NCI-H1417 (cell line): ENCODE data around the gene GRK5.
A peak's percentile ranks its signal among the peaks of the same experiment; 100 is the strongest.

ENCODE experiments used
- DNase-seq, 3 experiments: peaks; one replicate each; lab custom pipeline; 2025; lab: John Stamatoyannopoulos, UW

Gene GRK5

GRCh38 chr10:119444866-119445265 is 237.5 kb downstream of the GRK5 start:
- DNase-seq = no peak

- peak; percentile 49 to 67 (median 52) for DNase-seq
Measured at GRCh38 chr10:119445311-119445934, 238.1 kb downstream of the GRK5 start.

GRCh38 chr10:119445935-119446317 is 238.6 kb downstream of the GRK5 start:
- DNase-seq = no peak

- DNase-seq = no peak
Measured at GRCh38 chr10:119446441-119447277, 239.3 kb downstream of the GRK5 start.

GRCh38 chr10:119447421-119447820 is 240.1 kb downstream of the GRK5 start:
- DNase-seq = no peak

GRCh38 chr10:119447823-119448546 is 240.6 kb downstream of the GRK5 start:
- DNase-seq = no peak

GRCh38 chr10:119448628-119449584 is 241.5 kb downstream of the GRK5 start:
- no peak for DNase-seq

GRCh38 chr10:119449760-119450461 is 242.5 kb downstream of the GRK5 start:
- DNase-seq = peak in 1 of 3 experiments; percentile 55

GRCh38 chr10:119450606-119451299 is 243.4 kb downstream of the GRK5 start:
- DNase-seq = no peak

GRCh38 chr10:119451300-119451896 is 244.0 kb downstream of the GRK5 start:
- DNase-seq = no peak

- DNase-seq = no peak
Measured at GRCh38 chr10:119452396-119452795, 245.0 kb downstream of the GRK5 start.

- no peak for DNase-seq
Measured at GRCh38 chr10:119453313-119453712, 245.9 kb downstream of the GRK5 start.

GRCh38 chr10:119454316-119454715 is 246.9 kb downstream of the GRK5 start:
- no peak for DNase-seq

GRCh38 chr10:119454990-119455389 is 247.6 kb downstream of the GRK5 start:
- no peak for DNase-seq

- no peak for DNase-seq
Measured at GRCh38 chr10:119455609-119456434, 248.5 kb downstream of the GRK5 start.

GRCh38 chr10:119456435-119456810 is 249.1 kb downstream of the GRK5 start:
- no peak for DNase-seq

GRCh38 chr10:119457966-119458766 is 250.8 kb downstream of the GRK5 start:
- DNase-seq = no peak

GRCh38 chr10:119459681-119460340 is 252.4 kb downstream of the GRK5 start:
- DNase-seq = no peak
